K562 (cell line): ENCODE data around the gene SAMD13. TPM values are rescaled to one million over a fixed set of nuclear protein-coding genes. Genes with fewer than 3 reads are reported as not detected.

ENCODE experiments used
- ATAC-seq: fragments of 200-7000 bp; cut with Tn5 transposase; 3 replicates; pipeline ENCODE4 v1.9.1; 2020; ENCODE audit warnings: moderate library complexity
- BruUV-seq: library from RNA; stranded (reverse); fragments of 400-500 nt; replicated peaks from 2 replicates; lab custom pipeline; 2021; lab: Mats Ljungman, UMichigan
- CTCF ChIA-PET: fragments of 300-600 bp; formaldehyde crosslinking; extraction: SDS; loops from one replicate; lab custom pipeline; 2021; ENCODE audit warnings: low intra/inter-chr PET ratio; lab: Yijun Ruan, JAX
- POLR2A ChIA-PET: fragments of 300-600, 350-650 bp; sonication (Branson Sonifier 250); formaldehyde crosslinking; extraction: SDS; loops from one replicate; lab custom pipeline; 2021; ENCODE audit warnings: antibody characterized with exemption, inconsistent platforms; lab: Yijun Ruan, JAX
- DNase-seq, 4 experiments: peaks; one replicate each; pipeline versions ENCODE4 v3.0.0 to v3.0.0-alpha.2; 2011 to 2018; ENCODE audit warnings: low spot score in 3 of 4, mixed read lengths in 3 of 4; ENCODE audit errors: extremely low read depth in 1 of 4
- FAIRE-seq: peaks from 2 replicates; lab custom pipeline; 2011; peaks lifted over from hg19 to GRCh38; lab: Jason Lieb, UNC
- H2AFZ ChIP-seq: 2 replicates; pipeline ENCODE4 v1.6.0; 2011; ENCODE audit warnings: low read depth, low read length, control low read depth, inconsistent platforms
- H3K27ac ChIP-seq: fragments of 200-600 bp; 3 replicates; pipeline ENCODE4 v1.8.0; 2011; ENCODE audit warnings: low read depth, mild to moderate bottlenecking, control low read depth, inconsistent platforms, low read length, moderate library complexity, mixed read lengths; ENCODE audit errors: extremely low read depth
- H3K27me3 ChIP-seq, 2 experiments: fragments of 300-600 bp in 1 of 2; 2 replicates in 1 of 2; 3 replicates in 1 of 2; pipeline versions ENCODE4 v1.6.0 to v1.8.0; 2011; ENCODE audit warnings: inconsistent platforms in 2 of 2, low read length in 2 of 2, mild to moderate bottlenecking in 1 of 2, mixed read lengths in 1 of 2, moderate library complexity in 1 of 2; ENCODE audit not compliant: control insufficient read depth in 2 of 2, insufficient read depth in 2 of 2
- H3K36me3 ChIP-seq: fragments of 300-600 bp; 3 replicates; pipeline ENCODE4 v1.8.0; 2011; ENCODE audit warnings: mild to moderate bottlenecking, low read length, inconsistent platforms; ENCODE audit not compliant: control insufficient read depth, insufficient read depth
- H3K4me1 ChIP-seq, 2 experiments: fragments of 200-600 bp in 1 of 2; replicated peaks in 1 of 2; 2 replicates in 1 of 2; 3 replicates in 1 of 2; pipeline versions ENCODE4 v1.5.1 to v1.8.0; 2011; ENCODE audit warnings: inconsistent platforms in 2 of 2, low read length in 2 of 2, mild to moderate bottlenecking in 1 of 2, mixed read lengths in 1 of 2, moderate library complexity in 1 of 2; ENCODE audit not compliant: control insufficient read depth in 2 of 2, insufficient read depth in 2 of 2
- H3K4me2 ChIP-seq: 2 replicates; pipeline ENCODE4 v1.6.1; 2011; ENCODE audit warnings: low read length, control low read depth, inconsistent platforms, mixed read lengths; ENCODE audit not compliant: insufficient read depth
- H3K4me3 ChIP-seq: fragments of 200-600 bp; sonication (generic), shearing (Covaris generic); 2 replicates; pipeline ENCODE4 v1.5.1; 2016; ENCODE audit warnings: control low read depth, inconsistent platforms
- H3K79me2 ChIP-seq: fragments of 200-600 bp; 3 replicates; pipeline ENCODE4 v1.8.0; 2011; ENCODE audit warnings: low read length, inconsistent platforms; ENCODE audit not compliant: control insufficient read depth, insufficient read depth
- H3K9ac ChIP-seq, 2 experiments: 2 replicates each; pipeline versions ENCODE4 v1.6.0 to v1.6.1; 2011; ENCODE audit warnings: low read depth in 2 of 2, low read length in 2 of 2, control low read depth in 1 of 2, inconsistent platforms in 1 of 2, mild to moderate bottlenecking in 1 of 2, mixed read lengths in 1 of 2; ENCODE audit not compliant: insufficient read depth in 1 of 2
- H3K9me1 ChIP-seq: one replicate; pipeline ENCODE4 v1.6.0; 2011; ENCODE audit warnings: inconsistent platforms, mild to moderate bottlenecking, low read length, moderate library complexity; ENCODE audit not compliant: control insufficient read depth, insufficient read depth
- H3K9me3 ChIP-seq: replicated peaks from 2 replicates; pipeline ENCODE4 v1.5.1; 2011; ENCODE audit warnings: low read depth, low read length, inconsistent platforms; ENCODE audit not compliant: control insufficient read depth, insufficient read depth
- H4K20me1 ChIP-seq: replicated peaks from 2 replicates; pipeline ENCODE4 v1.6.1; 2011; ENCODE audit warnings: low read length, inconsistent platforms, mixed read lengths; ENCODE audit not compliant: control insufficient read depth, insufficient read depth
- KHSRP ChIP-seq: fragments of 450-650 bp; IDR thresholded peaks from 2 replicates; pipeline ENCODE4 v1.6.1; 2017
- NCOA2 ChIP-seq, 2 experiments: fragments of 450-650 bp; IDR thresholded peaks; 2 replicates each; pipeline ENCODE4 v1.6.1; 2018; ENCODE audit warnings: mild to moderate bottlenecking in 2 of 2, moderate library complexity in 1 of 2; ENCODE audit not compliant: partially characterized antibody in 2 of 2
- PRPF4 ChIP-seq: fragments of 200-400 bp; formaldehyde crosslinking; IDR thresholded peaks from one replicate; pipeline ENCODE4 v1.6.1; 2017; ENCODE audit warnings: low read length, low read depth, mild to moderate bottlenecking; ENCODE audit not compliant: insufficient read depth, poor library complexity, severe bottlenecking
- RBM39 ChIP-seq: fragments of 200-400 bp; formaldehyde crosslinking; optimal IDR thresholded peaks from 2 replicates; pipeline ENCODE3; 2018; ENCODE audit warnings: low read depth, low read length
- SMAD2 ChIP-seq: fragments of 150-350 bp; IDR thresholded peaks from 2 replicates; pipeline ENCODE4 v1.6.1; 2014; ENCODE audit warnings: low read depth, mild to moderate bottlenecking, low read length
- USF2 ChIP-seq: sonication (generic); formaldehyde crosslinking; IDR thresholded peaks from 2 replicates; pipeline ENCODE4 v1.5.0; 2020; ENCODE audit warnings: missing genetic modification reagents
- ZNF212 ChIP-seq: fragments of 450-650 bp; formaldehyde crosslinking; IDR thresholded peaks from 2 replicates; pipeline ENCODE4 v1.4.0; 2020; ENCODE audit warnings: mild to moderate bottlenecking
- WGBS: fragments of 100-300 bp; shearing (Covaris generic); methylation state at CpG from one replicate; pipeline ENCODE4 v1.1.6; 2016; ENCODE audit warnings: low coverage, mixed read lengths; ENCODE audit not compliant: insufficient coverage; ENCODE audit errors: missing lambda C conversion rate; 5-methylcytosine and 5-hydroxymethylcytosine counted together
- in situ Hi-C: fragments of 300-500 bp; cut with MboI; formaldehyde crosslinking; loops from 4 replicates; pipeline ENCODE4 v1.15.0; 2018; ENCODE audit warnings: inconsistent platforms, mixed read lengths
- intact Hi-C: fragments of 100-400 bp; cut with micrococcal nuclease; formaldehyde crosslinking; loops from 2 replicates; pipeline ENCODE4 v1.14.2; 2022
- polyA plus RNA-seq, 8 experiments: library from polyadenylated mRNA; depleted of rRNA in 4 of 8; stranded (reverse) in 5 of 8; unstranded in 3 of 8; fragments of >200 nt; fragmentation: Nextera tagmentation in 2 of 8; fragmentation: Illumina TruSeq in 1 of 8; extraction: Ambion mirVana in 2 of 8; extraction: Trizol in 1 of 8; gene quantifications; 2 replicates each; pipeline versions ENCODE4 v1.2.1 to v1.2.3, GENCODE V29; 2011 to 2014; ENCODE audit warnings: inconsistent platforms in 1 of 8, missing spikeins in 1 of 8
- total RNA-seq, 7 experiments: library from RNA; depleted of rRNA in 6 of 7; stranded (reverse); fragments of >200 nt in 6 of 7; fragmentation: Illumina TruSeq in 2 of 7; extraction: Trizol in 2 of 7; gene quantifications; 2 replicates each; pipeline versions ENCODE4 v1.2.1 to v1.2.3, GENCODE V29; 2011 to 2021; ENCODE audit warnings: low replicate concordance in 1 of 7

Gene SAMD13
- total and polyA plus RNA-seq, 9 of the 15 experiments (the other 6 are each of a cell fraction or from before 2014, with no cell fraction given) = 0.78 to 2.7 (median 1.00) TPM

GRCh38 chr1:84319662-84320061 is 18.2 kb downstream of the SAMD13 start:
- H3K79me2 ChIP-seq = no peaks in the 10 kb centered on the region
- no peaks in the 10 kb centered on the region for H4K20me1 ChIP-seq
- no peaks in the 10 kb centered on the region for H3K4me1 ChIP-seq
- no peak for ATAC-seq
- intact Hi-C loops (no loop called here), in situ Hi-C loops (loop anchor here (10.0 kb wide), 1 partner anchor 165 kb away; no protein-coding TSS in a partner anchor)
- no peaks in the 10 kb centered on the region for H3K36me3 ChIP-seq
- no peak overlapping the region for H2AFZ ChIP-seq
- H3K27me3 ChIP-seq = no peaks in the 10 kb centered on the region; a peak in 1 of 5 replicates
- CTCF ChIA-PET = no interaction called here
- H3K9me3 ChIP-seq = no peaks in the 10 kb centered on the region
- H3K27ac ChIP-seq = no peak overlapping the region
- TF ChIP-seq KHSRP (no peak), NCOA2 (IDR thresholded peaks at IDR 0.05; ENCODE audit: partially characterized antibody in 2 of 2) (no peak), PRPF4 (no peak), SMAD2 (no peak), ZNF212 (CRISPR knock-in tag) (no peak), USF2 (CRISPR knock-in tag) (no peak), RBM39 (no peak)
- WGBS = 21% methylated on average over 1 of the region's 1 CpG
- no peak overlapping the region for H3K4me3 ChIP-seq
- H3K9me1 ChIP-seq = no peaks in the 10 kb centered on the region
- DNase-seq = no peak
- POLR2A ChIA-PET = no interaction called here
- no peak overlapping the region for H3K9ac ChIP-seq
- H3K4me2 ChIP-seq = no peak overlapping the region
- FAIRE-seq = no peak
- no TSS peak for BruUV-seq
